COLO668 (cell line): ENCODE data around the gene MEP1A.
"Not testable (repeated sequence)": the region's sequence is repeated elsewhere in the genome, so short reads cannot be mapped to it uniquely, and the experiment has no call there.

ENCODE experiments used
- DNase-seq: peaks from one replicate; lab custom pipeline; 2025; ENCODE audit not compliant: unreplicated experiment; lab: John Stamatoyannopoulos, UW

MEP1A gene

GRCh38 chr6:46793138-46793537, at the start of gene MEP1A:
Gene MEP1A (plus strand): TSS chr6:46793389. CDS start chr6:46793399, 10 bp downstream.
- DNase-seq = no peak

GRCh38 chr6:46743425-46744158, 49.6 kb upstream of the MEP1A start:
- DNase-seq = no peak

- DNase-seq = not testable (repeated sequence)
Measured at GRCh38 chr6:46744159-46744725, 48.9 kb upstream of the MEP1A start.

GRCh38 chr6:46745973-46746372, 47.2 kb upstream of the MEP1A start:
- DNase-seq = no peak

- DNase-seq = no peak
Measured at GRCh38 chr6:46746696-46747095, 46.5 kb upstream of the MEP1A start, which contains the start of gene ANKRD66. Gene ANKRD66 (plus strand): TSS chr6:46746933. CDS start chr6:46751949, 5,016 bp downstream.

- no peak for DNase-seq
Measured at GRCh38 chr6:46748940-46749503, 44.2 kb upstream of the MEP1A start.

GRCh38 chr6:46749731-46750130, 43.5 kb upstream of the MEP1A start:
- DNase-seq = no peak

GRCh38 chr6:46751658-46752057, 41.5 kb upstream of the MEP1A start:
- DNase-seq = no peak

GRCh38 chr6:46755865-46756264, 37.3 kb upstream of the MEP1A start:
- no peak for DNase-seq

- DNase-seq = no peak
Measured at GRCh38 chr6:46756469-46757213, 36.5 kb upstream of the MEP1A start.

- DNase-seq = no peak
Measured at GRCh38 chr6:46757214-46757596, 36.0 kb upstream of the MEP1A start.

- DNase-seq = no peak
Measured at GRCh38 chr6:46758960-46759753, 34.0 kb upstream of the MEP1A start.

- no peak for DNase-seq
Measured at GRCh38 chr6:46760925-46761324, 32.3 kb upstream of the MEP1A start.

- DNase-seq = no peak
Measured at GRCh38 chr6:46763466-46763865, 29.7 kb upstream of the MEP1A start.

GRCh38 chr6:46764280-46764679, 28.9 kb upstream of the MEP1A start:
- DNase-seq = not testable (repeated sequence)

GRCh38 chr6:46764961-46765360, 28.2 kb upstream of the MEP1A start:
- no peak for DNase-seq

GRCh38 chr6:46772016-46772415, 21.2 kb upstream of the MEP1A start:
- no peak for DNase-seq

- no peak for DNase-seq
Measured at GRCh38 chr6:46772762-46773161, 20.4 kb upstream of the MEP1A start.

GRCh38 chr6:46773201-46773855, 19.9 kb upstream of the MEP1A start:
- DNase-seq = no peak

GRCh38 chr6:46774736-46775135, 18.5 kb upstream of the MEP1A start:
- not testable (repeated sequence) for DNase-seq
